Stimulated activated naive B cell treated with anti-CD40 and anti-IgM and Interleukin-4, amounts not matched to agents 10 μg/mL and 1 μg/mL and 100 μg/mL, for 72 hours (primary cell): ENCODE measurements around the gene TMX2.
A peak's percentile ranks its signal among the peaks of the same experiment; 100 is the strongest.

ENCODE experiments used
- ATAC-seq, 2 donors: fragments of 150-1000 bp; cut with Tn5 transposase; replicated peaks; 2 replicates each; pipeline ENCODE4 v1.10.0; 2021; ENCODE audit warnings: moderate library complexity in 1 of 2
- DNase-seq: peaks from one replicate; pipeline ENCODE4 v3.0.0; 2021
- H3K27ac Mint-ChIP-seq: one replicate; pipeline ENCODE4 v1.8.0; 2022; ENCODE audit warnings: mild to moderate bottlenecking, mixed read lengths
- H3K27me3 Mint-ChIP-seq, 2 donors: one replicate each; pipeline ENCODE4 v1.8.0; 2022; ENCODE audit warnings: mixed read lengths in 2 of 2
- H3K36me3 Mint-ChIP-seq, 2 donors: one replicate each; pipeline ENCODE4 v1.8.0; 2022; ENCODE audit warnings: mixed read lengths in 2 of 2, mild to moderate bottlenecking in 1 of 2
- H3K4me1 Mint-ChIP-seq, 2 donors: one replicate each; pipeline ENCODE4 v1.8.0; 2022; ENCODE audit warnings: mixed read lengths in 2 of 2, mild to moderate bottlenecking in 1 of 2
- H3K4me3 Mint-ChIP-seq, 2 donors: one replicate each; pipeline ENCODE4 v1.8.0; 2022; ENCODE audit warnings: mild to moderate bottlenecking in 2 of 2, mixed read lengths in 2 of 2, moderate library complexity in 1 of 2
- H3K9me3 Mint-ChIP-seq, 2 donors: one replicate each; pipeline ENCODE4 v1.8.0; 2022; ENCODE audit warnings: mixed read lengths in 2 of 2, mild to moderate bottlenecking in 1 of 2

TMX2 gene

GRCh38 chr11:57786436-57786835, 74.0 kb downstream of the TMX2 start:
- H3K4me3 Mint-ChIP-seq = no peak overlapping the region

GRCh38 chr11:57787006-57787604, 74.7 kb downstream of the TMX2 start:
- DNase-seq (no peak), ATAC-seq (no peak)
- no peaks in the 10 kb centered on the region for H3K9me3 Mint-ChIP-seq
- H3K4me3 Mint-ChIP-seq = no peak overlapping the region
- peaks cover 17 to 33% of the 10 kb centered on the region in 2 donors for H3K36me3 Mint-ChIP-seq
- H3K4me1 Mint-ChIP-seq = peaks cover 33 to 75% of the 10 kb centered on the region in 2 donors
- H3K27ac Mint-ChIP-seq = no peak overlapping the region
- H3K27me3 Mint-ChIP-seq = no peaks in the 10 kb centered on the region

More at GRCh38 chr11:57786436-57786835, 74.0 kb downstream of the TMX2 start:
- DNase-seq (no peak), ATAC-seq (no peak)
- Mint-ChIP-seq H3K36me3 (peaks cover 21 to 32% of the 10 kb centered on the region in 2 donors), H3K9me3 (no peaks in the 10 kb centered on the region), H3K27me3 (no peaks in the 10 kb centered on the region), H3K4me1 (peaks cover 28 to 75% of the 10 kb centered on the region in 2 donors), H3K27ac (no peak overlapping the region)

- H3K4me3 Mint-ChIP-seq = no peak overlapping the region
- ATAC-seq = peak in 1 of 2 donors; percentile 29
- peaks cover 11 to 26% of the 10 kb centered on the region in 2 donors for H3K36me3 Mint-ChIP-seq
- H3K9me3 Mint-ChIP-seq = no peaks in the 10 kb centered on the region
- no peaks in the 10 kb centered on the region for H3K27me3 Mint-ChIP-seq
- peaks cover 38 to 77% of the 10 kb centered on the region in 2 donors for H3K4me1 Mint-ChIP-seq
- H3K27ac Mint-ChIP-seq = peak overlapping the region; percentile 6
- DNase-seq = no peak
Measured at GRCh38 chr11:57787920-57788702, 75.7 kb downstream of the TMX2 start.

GRCh38 chr11:57788703-57789088, 76.3 kb downstream of the TMX2 start:
- Mint-ChIP-seq H3K4me3 (no peak overlapping the region), H3K4me1 (peaks cover 40 to 80% of the 10 kb centered on the region in 2 donors), H3K27me3 (no peaks in the 10 kb centered on the region), H3K27ac (no peak overlapping the region), H3K9me3 (no peaks in the 10 kb centered on the region), H3K36me3 (peaks cover 11 to 27% of the 10 kb centered on the region in 2 donors)
- ATAC-seq (no peak), DNase-seq (no peak)
